ENCODE results near the gene AGBL3. TPM values are rescaled to one million over a fixed set of nuclear protein-coding genes. Genes with fewer than 3 reads are reported as not detected.

Gene AGBL3
- total and polyA plus RNA-seq, 7 donors = 0.23 to 3.1 (median 0.95) TPM

- Histone ChIP-seq H3K4me3 (no peak overlapping the region), H3K27me3 (no peaks in the 10 kb centered on the region), H3K4me1 (no peaks in the 10 kb centered on the region), H3K27ac (no peak overlapping the region), H3K9me3 (no peaks in the 10 kb centered on the region), H3K36me3 (no peaks in the 10 kb centered on the region)
- 61 to 72% methylated on average over 3 of the region's 3 CpGs for WGBS, 2 donors
- no peak for TF ChIP-seq EP300 (IDR thresholded peaks at IDR 0.05)
- TF ChIP-seq POLR2A (IDR thresholded peaks at IDR 0.05) = no peak
- TF ChIP-seq CTCF (IDR thresholded peaks at IDR 0.05) = no peak
- no peak for TF ChIP-seq POLR2AphosphoS5 (IDR thresholded peaks at IDR 0.05)
- intact Hi-C loops (cut with DNase I) = no loop called here
- no peak for DNase-seq
Observed at GRCh38 chr7:135098391-135098790, 112.1 kb downstream of the AGBL3 start.

- Histone ChIP-seq H3K36me3 (no peaks in the 10 kb centered on the region), H3K4me3 (no peak overlapping the region), H3K9me3 (no peaks in the 10 kb centered on the region), H3K4me1 (no peaks in the 10 kb centered on the region), H3K27ac (no peak overlapping the region), H3K27me3 (no peaks in the 10 kb centered on the region)
- DNase-seq = no peak
- intact Hi-C loops (cut with DNase I) = no loop called here
- TF ChIP-seq POLR2AphosphoS5 (IDR thresholded peaks at IDR 0.05) = no peak
- TF ChIP-seq POLR2A (IDR thresholded peaks at IDR 0.05) = no peak
- no peak for TF ChIP-seq CTCF (IDR thresholded peaks at IDR 0.05)
- TF ChIP-seq EP300 (IDR thresholded peaks at IDR 0.05) = no peak
Observed at GRCh38 chr7:135100856-135101255, 114.5 kb downstream of the AGBL3 start.

- no peaks in the 10 kb centered on the region for H3K4me1 ChIP-seq
- intact Hi-C loops (cut with DNase I) = no loop called here
- no peaks in the 10 kb centered on the region for H3K9me3 ChIP-seq
- no peak overlapping the region for H3K27ac ChIP-seq
- H3K36me3 ChIP-seq = no peaks in the 10 kb centered on the region
- H3K4me3 ChIP-seq = no peak overlapping the region
- H3K27me3 ChIP-seq = no peaks in the 10 kb centered on the region
- DNase-seq = no peak
- TF ChIP-seq CTCF (IDR thresholded peaks at IDR 0.05) (no peak), POLR2A (IDR thresholded peaks at IDR 0.05) (no peak), EP300 (IDR thresholded peaks at IDR 0.05) (no peak), POLR2AphosphoS5 (IDR thresholded peaks at IDR 0.05) (no peak)
Observed at GRCh38 chr7:135102372-135102771, 116.1 kb downstream of the AGBL3 start.

GRCh38 chr7:135109562-135109961, 123.3 kb downstream of the AGBL3 start:
- intact Hi-C loops (cut with DNase I) = no loop called here
- WGBS, 2 donors = 78 to 83% methylated on average over 4 of the region's 4 CpGs
- Histone ChIP-seq H3K27ac (no peak overlapping the region), H3K9me3 (no peaks in the 10 kb centered on the region), H3K36me3 (no peaks in the 10 kb centered on the region), H3K4me1 (no peaks in the 10 kb centered on the region), H3K4me3 (no peak overlapping the region), H3K27me3 (no peaks in the 10 kb centered on the region)
- no peak for DNase-seq
- no peak for TF ChIP-seq POLR2A (IDR thresholded peaks at IDR 0.05)
- TF ChIP-seq POLR2AphosphoS5 (IDR thresholded peaks at IDR 0.05) = no peak
- TF ChIP-seq EP300 (IDR thresholded peaks at IDR 0.05) = no peak
- TF ChIP-seq CTCF (IDR thresholded peaks at IDR 0.05) = no peak

GRCh38 chr7:135109976-135110375, 123.7 kb downstream of the AGBL3 start:
- Histone ChIP-seq H3K9me3 (no peaks in the 10 kb centered on the region), H3K27me3 (no peaks in the 10 kb centered on the region), H3K36me3 (no peaks in the 10 kb centered on the region), H3K4me3 (no peak overlapping the region), H3K4me1 (no peaks in the 10 kb centered on the region), H3K27ac (no peak overlapping the region)
- intact Hi-C loops (cut with DNase I) = no loop called here
- DNase-seq = no peak
- 89 to 93% methylated on average over 1 of the region's 1 CpG for WGBS, 2 donors
- TF ChIP-seq POLR2A (IDR thresholded peaks at IDR 0.05) = no peak
- TF ChIP-seq EP300 (IDR thresholded peaks at IDR 0.05) = no peak
- TF ChIP-seq CTCF (IDR thresholded peaks at IDR 0.05) = no peak
- no peak for TF ChIP-seq POLR2AphosphoS5 (IDR thresholded peaks at IDR 0.05)

Data from sigmoid colon (tissue), 7 donors.